H9 (cell line): ENCODE measurements around the gene PPFIBP1. TPM values are rescaled to one million over a fixed set of nuclear protein-coding genes. Genes with fewer than 3 reads are reported as not detected.

Source experiments
- DNase-seq: peaks from one replicate; pipeline ENCODE4 v3.0.0-alpha.2; 2017
- H2AFZ ChIP-seq: one replicate; pipeline ENCODE4 v1.6.1; 2013; ENCODE audit warnings: mild to moderate bottlenecking, low read length, control low read depth, moderate library complexity
- H2AK5ac ChIP-seq: 2 replicates; pipeline ENCODE4 v1.6.1; 2013; ENCODE audit warnings: low read length, control low read depth, mixed read lengths; ENCODE audit not compliant: insufficient read length
- H2BK120ac ChIP-seq: one replicate; pipeline ENCODE4 v1.6.1; 2013; ENCODE audit warnings: low read depth, mild to moderate bottlenecking, low read length, control low read depth, inconsistent platforms; ENCODE audit not compliant: poor library complexity, severe bottlenecking
- H2BK12ac ChIP-seq: 2 replicates; pipeline ENCODE4 v1.6.1; 2013; ENCODE audit warnings: low read length, control low read depth, mixed read lengths, low read depth; ENCODE audit not compliant: insufficient read length
- H2BK15ac ChIP-seq: 2 replicates; pipeline ENCODE4 v1.6.1; 2013; ENCODE audit warnings: low read depth, low read length, control low read depth
- H2BK20ac ChIP-seq: one replicate; pipeline ENCODE4 v1.6.1; 2013; ENCODE audit warnings: low read depth, mild to moderate bottlenecking, low read length, control low read depth, inconsistent platforms; ENCODE audit not compliant: poor library complexity, severe bottlenecking
- H2BK5ac ChIP-seq: 2 replicates; pipeline ENCODE4 v1.6.1; 2013; ENCODE audit warnings: low read length, control low read depth, mixed read lengths; ENCODE audit not compliant: insufficient read length
- H3K14ac ChIP-seq: 2 replicates; pipeline ENCODE4 v1.6.1; 2013; ENCODE audit warnings: low read length, control low read depth; ENCODE audit not compliant: insufficient read depth
- H3K18ac ChIP-seq: 2 replicates; pipeline ENCODE4 v1.6.1; 2013; ENCODE audit warnings: low read depth, mild to moderate bottlenecking, mixed read lengths, low read length, control low read depth; ENCODE audit not compliant: insufficient read length
- H3K23ac ChIP-seq: 2 replicates; pipeline ENCODE4 v1.6.1; 2013; ENCODE audit warnings: low read length, control low read depth, mixed read lengths, low read depth; ENCODE audit not compliant: insufficient read length
- H3K23me2 ChIP-seq: 2 replicates; pipeline ENCODE4 v1.6.1; 2013; ENCODE audit warnings: low read depth, mild to moderate bottlenecking, mixed read lengths, low read length, control low read depth; ENCODE audit not compliant: insufficient read length, poor library complexity, severe bottlenecking
- H3K27ac ChIP-seq: 2 replicates; pipeline ENCODE4 v1.5.1; 2013; ENCODE audit warnings: low read length, control low read depth, mixed read lengths, low read depth; ENCODE audit not compliant: insufficient read length
- H3K27me3 ChIP-seq: 2 replicates; pipeline ENCODE4 v1.6.1; 2013; ENCODE audit warnings: low read length, control low read depth, inconsistent platforms; ENCODE audit not compliant: insufficient read depth
- H3K4ac ChIP-seq: 2 replicates; pipeline ENCODE4 v1.6.1; 2013; ENCODE audit warnings: low read depth, mild to moderate bottlenecking, control low read depth, inconsistent platforms, low read length, moderate library complexity
- H3K4me1 ChIP-seq: 2 replicates; pipeline ENCODE4 v1.6.1; 2013; ENCODE audit warnings: low read length, control low read depth, inconsistent platforms; ENCODE audit not compliant: insufficient read depth
- H3K4me2 ChIP-seq: 2 replicates; pipeline ENCODE4 v1.6.1; 2013; ENCODE audit warnings: low read length, control low read depth, mixed read lengths; ENCODE audit not compliant: insufficient read length, insufficient read depth
- H3K56ac ChIP-seq: 2 replicates; pipeline ENCODE4 v1.6.1; 2013; ENCODE audit warnings: low read depth, mild to moderate bottlenecking, mixed read lengths, low read length, control low read depth; ENCODE audit not compliant: insufficient read length
- H3K79me1 ChIP-seq: 2 replicates; pipeline ENCODE4 v1.6.1; 2013; ENCODE audit warnings: low read depth, mild to moderate bottlenecking, moderate library complexity, low read length, control low read depth, inconsistent platforms; ENCODE audit not compliant: insufficient read depth, poor library complexity, severe bottlenecking
- H3K79me2 ChIP-seq: 2 replicates; pipeline ENCODE4 v1.6.1; 2013; ENCODE audit warnings: low read length, control low read depth, inconsistent platforms; ENCODE audit not compliant: insufficient read depth
- H3K9ac ChIP-seq: 2 replicates; pipeline ENCODE4 v1.6.1; 2013; ENCODE audit warnings: low read length, control low read depth, mixed read lengths; ENCODE audit not compliant: insufficient read length; ENCODE audit errors: extremely low read depth
- H3K9me3 ChIP-seq: one replicate; pipeline ENCODE4 v1.6.1; 2013; ENCODE audit warnings: low read depth, low read length, inconsistent platforms; ENCODE audit not compliant: control insufficient read depth
- H3T11ph ChIP-seq: one replicate; pipeline ENCODE4 v1.6.1; 2013; ENCODE audit warnings: mild to moderate bottlenecking, low read length, control low read depth, inconsistent platforms
- H4K20me1 ChIP-seq: one replicate; pipeline ENCODE4 v1.6.1; 2013; ENCODE audit not compliant: control insufficient read depth, insufficient read length, insufficient read depth
- H4K5ac ChIP-seq: 2 replicates; pipeline ENCODE4 v1.6.1; 2013; ENCODE audit warnings: low read depth, mild to moderate bottlenecking, mixed read lengths, low read length, control low read depth; ENCODE audit not compliant: insufficient read length
- H4K8ac ChIP-seq: replicated peaks from 2 replicates; pipeline ENCODE4 v1.6.1; 2013; ENCODE audit warnings: low read length, control low read depth, mixed read lengths, low read depth; ENCODE audit not compliant: insufficient read length
- H4K91ac ChIP-seq: 2 replicates; pipeline ENCODE4 v1.6.1; 2013; ENCODE audit warnings: low read depth, mild to moderate bottlenecking, moderate library complexity, mixed read lengths, low read length, control low read depth; ENCODE audit not compliant: insufficient read length
- H3K27ac Mint-ChIP-seq, 3 experiments: 2 replicates in 2 of 3; 3 replicates in 1 of 3; pipeline ENCODE4 v1.8.0; 2020 to 2021; ENCODE audit warnings: mixed read lengths in 3 of 3, mild to moderate bottlenecking in 1 of 3, moderate library complexity in 1 of 3
- H3K27me3 Mint-ChIP-seq: 2 replicates; pipeline ENCODE4 v1.8.0; 2021; ENCODE audit warnings: low read depth, mild to moderate bottlenecking, moderate library complexity, mixed read lengths
- H3K36me3 Mint-ChIP-seq, 3 experiments: 2 replicates in 2 of 3; 3 replicates in 1 of 3; pipeline ENCODE4 v1.8.0; 2020 to 2021; ENCODE audit warnings: low read depth in 3 of 3, mixed read lengths in 3 of 3; ENCODE audit not compliant: insufficient read depth in 1 of 3
- H3K4me1 Mint-ChIP-seq, 2 experiments: 2 replicates each; pipeline ENCODE4 v1.8.0; 2020; ENCODE audit warnings: mixed read lengths in 2 of 2
- H3K4me3 Mint-ChIP-seq, 2 experiments: 2 replicates in 1 of 2; 3 replicates in 1 of 2; pipeline ENCODE4 v1.8.0; 2020 to 2021; ENCODE audit warnings: mild to moderate bottlenecking in 2 of 2, mixed read lengths in 2 of 2, moderate library complexity in 1 of 2
- H3K9me3 Mint-ChIP-seq, 2 experiments: 2 replicates in 1 of 2; 3 replicates in 1 of 2; pipeline ENCODE4 v1.8.0; 2020; ENCODE audit warnings: mild to moderate bottlenecking in 2 of 2, mixed read lengths in 2 of 2, moderate library complexity in 1 of 2
- WGBS: extraction: QIAGEN DNeasy Blood & Tissue Kit; methylation state at CpG from one replicate; pipeline ENCODE4 v1.1.7; 2013; ENCODE audit warnings: missing lambda C conversion rate, low lambda C conversion rate, mixed read lengths; ENCODE audit not compliant: insufficient read length; ENCODE audit errors: extremely low coverage; 5-methylcytosine and 5-hydroxymethylcytosine counted together
- total RNA-seq: library from RNA; stranded (reverse); gene quantifications from 2 replicates; pipeline ENCODE4 v1.2.1, GENCODE V29; 2021
- TF ChIP-seq, protein P1 (sequence below): fragments of 200-600 bp; sonication (generic); conservative IDR thresholded peaks from 3 replicates; pipeline ENCODE4 v1.8.0; 2021; ENCODE audit warnings: antibody characterized with exemption, mild to moderate bottlenecking

The PPFIBP1 gene
- total RNA-seq, 1 experiment from 2014 or later, result 29.2 TPM

DNA sequence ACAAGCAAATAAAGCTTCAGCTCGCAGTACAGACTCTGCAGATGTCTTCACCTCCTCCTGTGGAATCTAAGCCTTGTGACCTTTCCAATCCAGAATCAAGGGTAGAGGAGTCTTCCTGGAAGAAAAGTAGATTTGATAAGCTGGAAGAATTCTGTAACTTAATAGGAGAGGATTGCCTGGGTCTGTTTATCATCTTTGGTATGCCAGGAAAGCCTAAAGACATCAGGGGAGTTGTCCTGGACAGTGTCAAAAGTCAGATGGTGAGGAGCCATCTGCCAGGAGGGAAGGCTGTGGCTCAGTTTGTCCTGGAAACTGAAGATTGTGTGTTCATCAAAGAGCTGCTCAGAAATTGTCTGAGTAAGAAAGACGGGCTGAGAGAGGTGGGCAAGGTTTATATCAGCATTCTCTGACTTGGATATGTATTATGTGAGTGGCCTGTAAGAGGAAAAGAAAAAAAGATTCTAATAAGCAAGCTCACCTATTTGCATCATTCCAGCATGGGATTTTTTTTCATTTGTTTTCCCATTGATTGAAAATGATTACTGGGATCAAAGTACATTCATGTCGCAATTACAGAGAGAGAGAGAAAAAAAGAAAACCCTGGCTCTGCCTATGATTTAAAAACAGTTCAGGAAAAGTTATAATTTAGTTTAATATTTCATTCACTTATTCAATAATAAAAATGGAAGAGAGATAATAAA, 173.0 kb downstream of the PPFIBP1 start:
- H3K14ac ChIP-seq, result no peak overlapping the region
- H3K27ac ChIP-seq, result no peak overlapping the region

More for the DNA sequence above, 173.0 kb downstream of the PPFIBP1 start:
- no peak overlapping the region for H3K4me3 Mint-ChIP-seq
- Histone ChIP-seq H3K9ac (no peak overlapping the region), H4K8ac (no peak overlapping the region), H4K91ac (no peak overlapping the region), H3K4ac (no peak overlapping the region), H2BK20ac (no peak overlapping the region), H2BK15ac (no peak overlapping the region), H2AFZ (no peak overlapping the region), H3K23ac (no peak overlapping the region), H3K56ac (no peak overlapping the region), H3K18ac (no peak overlapping the region), H2BK5ac (no peak overlapping the region), H3K23me2 (no peaks in the 10 kb centered on the region), H3K79me2 (no peaks in the 10 kb centered on the region), H3K9me3 (no peaks in the 10 kb centered on the region), H3K79me1 (no peaks in the 10 kb centered on the region), H3K4me2 (no peak overlapping the region), H3K27me3 (no peaks in the 10 kb centered on the region), H2AK5ac (no peak overlapping the region), H3T11ph (no peak overlapping the region), H2BK120ac (no peak overlapping the region), H4K5ac (no peak overlapping the region), H2BK12ac (no peak overlapping the region), H4K20me1 (no peaks in the 10 kb centered on the region), H3K4me1 (no peaks in the 10 kb centered on the region)
- H3K27me3 Mint-ChIP-seq, result no peaks in the 10 kb centered on the region
- WGBS, result no CpG with 5 or more reads among the region's 3 CpGs
- H3K27ac Mint-ChIP-seq, result no peak overlapping the region; a peak in 1 of 7 replicates
- H3K36me3 Mint-ChIP-seq, result peaks cover 0 to 10% (median 9%) of the 10 kb centered on the region in 3 experiments; a peak in 5 of 7 replicates
- no peak for DNase-seq
- TF ChIP-seq, protein P1, sequence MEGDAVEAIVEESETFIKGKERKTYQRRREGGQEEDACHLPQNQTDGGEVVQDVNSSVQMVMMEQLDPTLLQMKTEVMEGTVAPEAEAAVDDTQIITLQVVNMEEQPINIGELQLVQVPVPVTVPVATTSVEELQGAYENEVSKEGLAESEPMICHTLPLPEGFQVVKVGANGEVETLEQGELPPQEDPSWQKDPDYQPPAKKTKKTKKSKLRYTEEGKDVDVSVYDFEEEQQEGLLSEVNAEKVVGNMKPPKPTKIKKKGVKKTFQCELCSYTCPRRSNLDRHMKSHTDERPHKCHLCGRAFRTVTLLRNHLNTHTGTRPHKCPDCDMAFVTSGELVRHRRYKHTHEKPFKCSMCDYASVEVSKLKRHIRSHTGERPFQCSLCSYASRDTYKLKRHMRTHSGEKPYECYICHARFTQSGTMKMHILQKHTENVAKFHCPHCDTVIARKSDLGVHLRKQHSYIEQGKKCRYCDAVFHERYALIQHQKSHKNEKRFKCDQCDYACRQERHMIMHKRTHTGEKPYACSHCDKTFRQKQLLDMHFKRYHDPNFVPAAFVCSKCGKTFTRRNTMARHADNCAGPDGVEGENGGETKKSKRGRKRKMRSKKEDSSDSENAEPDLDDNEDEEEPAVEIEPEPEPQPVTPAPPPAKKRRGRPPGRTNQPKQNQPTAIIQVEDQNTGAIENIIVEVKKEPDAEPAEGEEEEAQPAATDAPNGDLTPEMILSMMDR, result no peak
- no peaks in the 10 kb centered on the region for H3K9me3 Mint-ChIP-seq
- H3K4me1 Mint-ChIP-seq, result no peaks in the 10 kb centered on the region
